Skeletal muscle satellite cell (primary cell): Measurements from ENCODE around the gene ENO4.

Source experiments
- H3K27me3 ChIP-seq: 2 replicates; pipeline ENCODE4 v1.7.0; 2013; ENCODE audit warnings: low read length; ENCODE audit not compliant: control insufficient read depth, insufficient read depth
- H3K36me3 ChIP-seq: 2 replicates; pipeline ENCODE4 v1.7.0; 2013; ENCODE audit warnings: mild to moderate bottlenecking, control low read depth, low read length; ENCODE audit not compliant: insufficient read depth
- H3K4me1 ChIP-seq: 2 replicates; pipeline ENCODE4 v1.7.0; 2013; ENCODE audit warnings: low read length; ENCODE audit not compliant: control insufficient read depth, insufficient read depth
- H3K4me2 ChIP-seq: 2 replicates; pipeline ENCODE4 v1.7.0; 2013; ENCODE audit warnings: mild to moderate bottlenecking, low read length
- H3K4me3 ChIP-seq: 2 replicates; pipeline ENCODE4 v1.7.0; 2013; ENCODE audit warnings: low read length
- H3K9ac ChIP-seq: 2 replicates; pipeline ENCODE4 v1.7.0; 2013; ENCODE audit warnings: mild to moderate bottlenecking, low read depth, low read length, moderate library complexity
- H3K9me3 ChIP-seq: replicated peaks from 2 replicates; pipeline ENCODE4 v1.7.0; 2013; ENCODE audit warnings: mild to moderate bottlenecking, control low read depth, low read length

ENO4 gene

GRCh38 chr10:116852246-116852645 is 2.9 kb downstream of the ENO4 start:
- peaks cover 13% of the 10 kb centered on the region for H3K4me1 ChIP-seq
- H3K4me2 ChIP-seq, result no peak overlapping the region
- H3K36me3 ChIP-seq, result no peaks in the 10 kb centered on the region
- no peaks in the 10 kb centered on the region for H3K27me3 ChIP-seq
- no peak overlapping the region for H3K9ac ChIP-seq
- no peak overlapping the region for H3K4me3 ChIP-seq
- H3K9me3 ChIP-seq, result no peaks in the 10 kb centered on the region

- H3K4me1 ChIP-seq, result peaks cover 13% of the 10 kb centered on the region
- H3K4me3 ChIP-seq, result no peak overlapping the region
- H3K27me3 ChIP-seq, result no peaks in the 10 kb centered on the region
- no peak overlapping the region for H3K4me2 ChIP-seq
- H3K9ac ChIP-seq, result no peak overlapping the region
- H3K36me3 ChIP-seq, result no peaks in the 10 kb centered on the region
- no peaks in the 10 kb centered on the region for H3K9me3 ChIP-seq
Measured at GRCh38 chr10:116853287-116853686, 4.0 kb downstream of the ENO4 start.

GRCh38 chr10:116853701-116854100 is 4.4 kb downstream of the ENO4 start:
- Histone ChIP-seq H3K27me3 (no peaks in the 10 kb centered on the region), H3K4me3 (no peak overlapping the region), H3K4me1 (peaks cover 9% of the 10 kb centered on the region), H3K36me3 (no peaks in the 10 kb centered on the region), H3K4me2 (no peak overlapping the region), H3K9me3 (no peaks in the 10 kb centered on the region), H3K9ac (no peak overlapping the region)

- no peaks in the 10 kb centered on the region for H3K36me3 ChIP-seq
- H3K4me2 ChIP-seq, result no peak overlapping the region
- no peak overlapping the region for H3K9ac ChIP-seq
- H3K4me3 ChIP-seq, result no peak overlapping the region
- H3K4me1 ChIP-seq, result no peaks in the 10 kb centered on the region
- no peaks in the 10 kb centered on the region for H3K27me3 ChIP-seq
- H3K9me3 ChIP-seq, result no peaks in the 10 kb centered on the region
Measured at GRCh38 chr10:116857156-116857555, 7.9 kb downstream of the ENO4 start.

- Histone ChIP-seq H3K36me3 (no peaks in the 10 kb centered on the region), H3K4me3 (no peak overlapping the region), H3K4me2 (no peak overlapping the region), H3K9me3 (no peaks in the 10 kb centered on the region), H3K4me1 (no peaks in the 10 kb centered on the region), H3K27me3 (no peaks in the 10 kb centered on the region), H3K9ac (no peak overlapping the region)
Measured at GRCh38 chr10:116861796-116862195, 12.5 kb downstream of the ENO4 start.

GRCh38 chr10:116864436-116864835 is 15.1 kb downstream of the ENO4 start:
- H3K9ac ChIP-seq, result no peak overlapping the region
- H3K4me1 ChIP-seq, result no peaks in the 10 kb centered on the region
- no peak overlapping the region for H3K4me2 ChIP-seq
- H3K9me3 ChIP-seq, result no peaks in the 10 kb centered on the region
- H3K36me3 ChIP-seq, result no peaks in the 10 kb centered on the region
- H3K27me3 ChIP-seq, result no peaks in the 10 kb centered on the region
- H3K4me3 ChIP-seq, result no peak overlapping the region

- H3K27me3 ChIP-seq, result no peaks in the 10 kb centered on the region
- no peaks in the 10 kb centered on the region for H3K36me3 ChIP-seq
- no peak overlapping the region for H3K4me2 ChIP-seq
- H3K9me3 ChIP-seq, result no peaks in the 10 kb centered on the region
- H3K9ac ChIP-seq, result no peak overlapping the region
- no peaks in the 10 kb centered on the region for H3K4me1 ChIP-seq
- no peak overlapping the region for H3K4me3 ChIP-seq
Measured at GRCh38 chr10:116866066-116866465, 16.8 kb downstream of the ENO4 start.

- Histone ChIP-seq H3K9ac (no peak overlapping the region), H3K9me3 (no peaks in the 10 kb centered on the region), H3K4me3 (no peak overlapping the region), H3K27me3 (no peaks in the 10 kb centered on the region), H3K4me2 (no peak overlapping the region), H3K4me1 (no peaks in the 10 kb centered on the region), H3K36me3 (no peaks in the 10 kb centered on the region)
Measured at GRCh38 chr10:116866987-116867595, 17.8 kb downstream of the ENO4 start.

GRCh38 chr10:116868198-116868676 is 18.9 kb downstream of the ENO4 start:
- Histone ChIP-seq H3K4me3 (no peak overlapping the region), H3K4me1 (no peaks in the 10 kb centered on the region), H3K9me3 (no peaks in the 10 kb centered on the region), H3K27me3 (peaks cover 2% of the 10 kb centered on the region), H3K36me3 (no peaks in the 10 kb centered on the region), H3K4me2 (no peak overlapping the region), H3K9ac (no peak overlapping the region)

- Histone ChIP-seq H3K4me3 (no peak overlapping the region), H3K36me3 (no peaks in the 10 kb centered on the region), H3K4me2 (no peak overlapping the region), H3K9ac (no peak overlapping the region), H3K4me1 (no peaks in the 10 kb centered on the region), H3K9me3 (no peaks in the 10 kb centered on the region), H3K27me3 (peaks cover 7% of the 10 kb centered on the region)
Measured at GRCh38 chr10:116868722-116869121, 19.4 kb downstream of the ENO4 start.

- no peaks in the 10 kb centered on the region for H3K9me3 ChIP-seq
- no peaks in the 10 kb centered on the region for H3K4me1 ChIP-seq
- peaks cover 9% of the 10 kb centered on the region for H3K27me3 ChIP-seq
- H3K36me3 ChIP-seq, result no peaks in the 10 kb centered on the region
- no peak overlapping the region for H3K4me3 ChIP-seq
- no peak overlapping the region for H3K4me2 ChIP-seq
- H3K9ac ChIP-seq, result no peak overlapping the region
Measured at GRCh38 chr10:116870949-116871348, 21.6 kb downstream of the ENO4 start.

GRCh38 chr10:116873134-116873533 is 23.8 kb downstream of the ENO4 start:
- Histone ChIP-seq H3K9ac (no peak overlapping the region), H3K4me3 (no peak overlapping the region), H3K4me1 (no peaks in the 10 kb centered on the region), H3K4me2 (no peak overlapping the region), H3K36me3 (no peaks in the 10 kb centered on the region), H3K9me3 (no peaks in the 10 kb centered on the region), H3K27me3 (peaks cover 12% of the 10 kb centered on the region)
